Thymus (tissue), 11 donors: ENCODE data around the gene GCSAM. TPM values are rescaled to one million over a fixed set of nuclear protein-coding genes. Genes with fewer than 3 reads are reported as not detected.
A peak's percentile ranks its signal among the peaks of the same experiment; 100 is the strongest.

Source experiments
- DNase-seq, 9 donors: peaks; one replicate each; pipeline ENCODE4 v3.0.0-alpha.2; 2013; ENCODE audit warnings: low spot score in 9 of 9, low read depth in 6 of 9, missing footprints in 1 of 9
- H3K27ac ChIP-seq, 2 donors: one replicate each; pipeline ENCODE4 v1.5.1; 2013; ENCODE audit warnings: control low read depth in 1 of 2, low read depth in 1 of 2, low read length in 1 of 2, mild to moderate bottlenecking in 1 of 2, moderate library complexity in 1 of 2
- H3K27me3 ChIP-seq, 2 donors: one replicate each; pipeline ENCODE4 v1.5.1; 2013; ENCODE audit warnings: low read length in 1 of 2; ENCODE audit not compliant: control insufficient read depth in 2 of 2, insufficient read depth in 1 of 2
- H3K36me3 ChIP-seq, 2 donors: one replicate each; pipeline ENCODE4 v1.5.1; 2013; ENCODE audit warnings: low read length in 1 of 2, mild to moderate bottlenecking in 1 of 2, moderate library complexity in 1 of 2; ENCODE audit not compliant: control insufficient read depth in 2 of 2, insufficient read depth in 2 of 2
- H3K4me1 ChIP-seq, 2 donors: one replicate each; pipeline ENCODE4 v1.5.1; 2013; ENCODE audit warnings: low read length in 2 of 2; ENCODE audit not compliant: control insufficient read depth in 2 of 2, insufficient read depth in 2 of 2
- H3K4me3 ChIP-seq, 2 donors: one replicate each; pipeline ENCODE4 v1.5.1; 2013; ENCODE audit warnings: low read length in 2 of 2, control low read depth in 1 of 2, mild to moderate bottlenecking in 1 of 2
- H3K9me3 ChIP-seq, 2 donors: one replicate each; pipeline ENCODE4 v1.5.1; 2013; ENCODE audit warnings: low read length in 1 of 2, mild to moderate bottlenecking in 1 of 2; ENCODE audit not compliant: control insufficient read depth in 2 of 2, insufficient read depth in 1 of 2
- WGBS: extraction: QIAGEN DNeasy Blood & Tissue Kit; methylation state at CpG from one replicate; pipeline ENCODE4 v1.1.7; 2013; 5-methylcytosine and 5-hydroxymethylcytosine counted together
- polyA plus RNA-seq: library from polyadenylated mRNA; stranded (reverse); fragments of 200-250 nt; gene quantifications from one replicate; pipeline ENCODE4 v1.2.3, GENCODE V29; 2013
- total RNA-seq: library from RNA; stranded (reverse); fragments of 120-200 nt; gene quantifications from one replicate; pipeline ENCODE4 v1.2.4, GENCODE V29; 2013
- donor health status: healthy.

GCSAM gene
- total and polyA plus RNA-seq, 2 donors = 18.0 to 40.1 TPM

- no peak overlapping the region for H3K4me3 ChIP-seq
- H3K9me3 ChIP-seq = no peaks in the 10 kb centered on the region
- peak overlapping the region; percentile 27 to 89 for H3K27ac ChIP-seq
- H3K36me3 ChIP-seq = no peaks in the 10 kb centered on the region
- peak in 1 of 9 donors; percentile 15 for DNase-seq
- WGBS = 93% methylated on average over 5 of the region's 5 CpGs
- no peaks in the 10 kb centered on the region for H3K27me3 ChIP-seq
- peaks cover 50 to 64% of the 10 kb centered on the region in 2 donors for H3K4me1 ChIP-seq
Measured at GRCh38 chr3:112133626-112134334, 732 bp upstream of the GCSAM start.

GRCh38 chr3:112132554-112132953, 494 bp downstream of the GCSAM start:
- 60% methylated on average over 1 of the region's 1 CpG for WGBS
- Histone ChIP-seq H3K36me3 (no peaks in the 10 kb centered on the region), H3K9me3 (no peaks in the 10 kb centered on the region), H3K27me3 (no peaks in the 10 kb centered on the region), H3K27ac (peak overlapping the region; percentile 79 to 89), H3K4me3 (peak overlapping the region; percentile 55 to 59), H3K4me1 (peaks cover 57 to 75% of the 10 kb centered on the region in 2 donors)
- peak in 1 of 9 donors; percentile 56 for DNase-seq

GRCh38 chr3:112132088-112132487, 960 bp downstream of the GCSAM start:
- 80% methylated on average over 3 of the region's 3 CpGs for WGBS
- no peaks in the 10 kb centered on the region for H3K9me3 ChIP-seq
- DNase-seq = no peak
- H3K36me3 ChIP-seq = no peaks in the 10 kb centered on the region
- H3K4me3 ChIP-seq = peak overlapping the region; percentile 55 to 59
- H3K4me1 ChIP-seq = peaks cover 60 to 78% of the 10 kb centered on the region in 2 donors
- H3K27ac ChIP-seq = peak overlapping the region; percentile 3 to 89
- H3K27me3 ChIP-seq = no peaks in the 10 kb centered on the region

- peak overlapping the region; percentile 61 to 87 for H3K27ac ChIP-seq
- no peaks in the 10 kb centered on the region for H3K27me3 ChIP-seq
- peaks cover 61 to 78% of the 10 kb centered on the region in 2 donors for H3K4me1 ChIP-seq
- H3K36me3 ChIP-seq = peaks cover 0 to 5% of the 10 kb centered on the region in 2 donors
- peak overlapping the region; percentile 31 to 59 for H3K4me3 ChIP-seq
- no peak for DNase-seq
- no peaks in the 10 kb centered on the region for H3K9me3 ChIP-seq
- 84% methylated on average over 3 of the region's 3 CpGs for WGBS
Measured at GRCh38 chr3:112131111-112131510, 1.9 kb downstream of the GCSAM start.

GRCh38 chr3:112130638-112130993, 2.4 kb downstream of the GCSAM start:
- Histone ChIP-seq H3K36me3 (peaks cover 1 to 10% of the 10 kb centered on the region in 2 donors), H3K4me3 (peak overlapping the region in 1 of 2 donors; percentile 59), H3K9me3 (no peaks in the 10 kb centered on the region), H3K4me1 (peaks cover 66 to 83% of the 10 kb centered on the region in 2 donors), H3K27ac (peak overlapping the region; percentile 39 to 87), H3K27me3 (no peaks in the 10 kb centered on the region)
- peak in 1 of 9 donors; percentile 53 for DNase-seq
- WGBS = 81% methylated on average over 3 of the region's 3 CpGs

- peak overlapping the region in 1 of 2 donors; percentile 59 for H3K4me3 ChIP-seq
- WGBS = 92% methylated on average over 4 of the region's 4 CpGs
- DNase-seq = peak in 1 of 9 donors; percentile 39
Measured at GRCh38 chr3:112129925-112130637, 3.0 kb downstream of the GCSAM start.

GRCh38 chr3:112128843-112129727, 4.0 kb downstream of the GCSAM start:
- H3K4me1 ChIP-seq = peaks cover 61 to 84% of the 10 kb centered on the region in 2 donors

More at GRCh38 chr3:112129925-112130637, 3.0 kb downstream of the GCSAM start:
- Histone ChIP-seq H3K36me3 (peaks cover 3 to 15% of the 10 kb centered on the region in 2 donors), H3K4me1 (peaks cover 67 to 83% of the 10 kb centered on the region in 2 donors), H3K9me3 (no peaks in the 10 kb centered on the region), H3K27me3 (no peaks in the 10 kb centered on the region), H3K27ac (peak overlapping the region; percentile 84 to 87)

GRCh38 chr3:112127522-112128494, 5.2 kb downstream of the GCSAM start:
- Histone ChIP-seq H3K27ac (peak overlapping the region; percentile 76 to 87), H3K4me1 (peaks cover 53 to 76% of the 10 kb centered on the region in 2 donors), H3K9me3 (no peaks in the 10 kb centered on the region), H3K27me3 (no peaks in the 10 kb centered on the region), H3K4me3 (peak overlapping the region in 1 of 2 donors; percentile 24), H3K36me3 (peaks cover 14 to 35% of the 10 kb centered on the region in 2 donors)
- WGBS = 39% methylated on average over 10 of the region's 10 CpGs
- DNase-seq = peak in 1 of 9 donors; percentile 72

More at GRCh38 chr3:112128843-112129727, 4.0 kb downstream of the GCSAM start:
- Histone ChIP-seq H3K9me3 (no peaks in the 10 kb centered on the region), H3K27ac (peak overlapping the region; percentile 84 to 87), H3K36me3 (peaks cover 3 to 23% of the 10 kb centered on the region in 2 donors), H3K4me3 (no peak overlapping the region), H3K27me3 (no peaks in the 10 kb centered on the region)
- peak; percentile 75 to 97 (median 90) for DNase-seq
- 34% methylated on average over 7 of the region's 7 CpGs for WGBS
